ENCODE results near the gene YKT6. TPM values are rescaled to one million over a fixed set of nuclear protein-coding genes. Genes with fewer than 3 reads are reported as not detected.

YKT6 gene
- total RNA-seq, 4 donors from 2014 or later, result 36.2 to 54.6 (median 43.6) TPM

- no peak overlapping the region for H3K4me3 ChIP-seq
- no peak for DNase-seq (ENCODE audit: low spot score in 2 of 2)
- H3K9me3 ChIP-seq, result peaks cover 0 to 12% (median 0%) of the 10 kb centered on the region in 4 donors
- 78 to 87% methylated on average over 2 of the region's 2 CpGs for whole genome bisulfite sequencing, 2 donors
- no peak overlapping the region for H3K27ac ChIP-seq
- peaks cover 0 to 4% of the 10 kb centered on the region in 2 donors for H3K27me3 ChIP-seq
- TF ChIP-seq EP300 (IDR thresholded peaks at IDR 0.05) (no peak), CTCF (IDR thresholded peaks at IDR 0.05) (no peak), POLR2A (IDR thresholded peaks at IDR 0.05) (no peak)
- no peaks in the 10 kb centered on the region for H3K4me1 ChIP-seq
- no peaks in the 10 kb centered on the region for H3K36me3 ChIP-seq
These were observed 15.8 kb upstream of the YKT6 start for GRCh38 chr7:44184873-44185446.

GRCh38 chr7:44185729-44186128 lies 15.0 kb upstream of the YKT6 start:
- H3K4me1 ChIP-seq, result no peaks in the 10 kb centered on the region
- H3K4me3 ChIP-seq, result no peak overlapping the region
- no peaks in the 10 kb centered on the region for H3K36me3 ChIP-seq
- WGBS, 2 donors, result 78 to 88% methylated on average over 5 of the region's 5 CpGs
- TF ChIP-seq EP300 (IDR thresholded peaks at IDR 0.05) (no peak), POLR2A (IDR thresholded peaks at IDR 0.05) (no peak), CTCF (IDR thresholded peaks at IDR 0.05) (no peak)
- H3K27me3 ChIP-seq, result peaks cover 0 to 8% of the 10 kb centered on the region in 2 donors
- H3K9me3 ChIP-seq, result peaks cover 0 to 12% (median 0%) of the 10 kb centered on the region in 4 donors
- H3K27ac ChIP-seq, result no peak overlapping the region
- no peak for DNase-seq (ENCODE audit: low spot score in 2 of 2)

- 73 to 76% methylated on average over 5 of the region's 5 CpGs for WGBS, 2 donors
- TF ChIP-seq EP300 (IDR thresholded peaks at IDR 0.05) (no peak), POLR2A (IDR thresholded peaks at IDR 0.05) (no peak), CTCF (IDR thresholded peaks at IDR 0.05) (no peak)
- H3K4me3 ChIP-seq, result no peak overlapping the region
- H3K27ac ChIP-seq, result no peak overlapping the region
- no peaks in the 10 kb centered on the region for H3K4me1 ChIP-seq
- H3K36me3 ChIP-seq, result no peaks in the 10 kb centered on the region
- peaks cover 0 to 12% (median 0%) of the 10 kb centered on the region in 4 donors for H3K9me3 ChIP-seq
- DNase-seq (ENCODE audit: low spot score in 2 of 2), result no peak
- H3K27me3 ChIP-seq, result peaks cover 0 to 8% of the 10 kb centered on the region in 2 donors
These were observed 14.0 kb upstream of the YKT6 start for GRCh38 chr7:44186736-44187135.

- no peak overlapping the region for H3K4me3 ChIP-seq
- peaks cover 0 to 4% (median 0%) of the 10 kb centered on the region in 4 donors for H3K9me3 ChIP-seq
- H3K4me1 ChIP-seq, result no peaks in the 10 kb centered on the region
- no peaks in the 10 kb centered on the region for H3K36me3 ChIP-seq
- no peak for TF ChIP-seq CTCF (IDR thresholded peaks at IDR 0.05)
- no peak for TF ChIP-seq POLR2A (IDR thresholded peaks at IDR 0.05)
- no peak for TF ChIP-seq EP300 (IDR thresholded peaks at IDR 0.05)
- H3K27me3 ChIP-seq, result peaks cover 0 to 18% of the 10 kb centered on the region in 2 donors
- H3K27ac ChIP-seq, result no peak overlapping the region
- no peak for DNase-seq (ENCODE audit: low spot score in 2 of 2)
- WGBS, 2 donors, result 52 to 54% methylated on average over 9 of the region's 9 CpGs
These were observed 13.0 kb upstream of the YKT6 start for GRCh38 chr7:44187636-44188416.

All from tibial nerve (tissue), 4 donors.